Activated CD4-positive, alpha-beta T cell treated with anti-CD3 and anti-CD28 coated beads for 36 hours (primary cell): ENCODE measurements around the gene TMEM266. TPM values are rescaled to one million over a fixed set of nuclear protein-coding genes. Genes with fewer than 3 reads are reported as not detected.
"Not testable (repeated sequence)": the region's sequence is repeated elsewhere in the genome, so short reads cannot be mapped to it uniquely, and the experiment has no call there.

Experiments
- ATAC-seq: fragments of 200-7000 bp; cut with Tn5 transposase; one replicate; pipeline ENCODE4 v1.10.0; 2021; ENCODE audit warnings: mild to moderate bottlenecking, moderate library complexity
- CTCF ChIA-PET: fragments of 350-600 bp; sonication (Branson Sonifier 250); formaldehyde crosslinking; loops from one replicate; lab custom pipeline; 2021; ENCODE audit warnings: antibody characterized with exemption; lab: Charles Lee
- POLR2A ChIA-PET: fragments of 350-600 bp; sonication (Branson Sonifier 250); formaldehyde crosslinking; loops from one replicate; lab custom pipeline; 2021; ENCODE audit warnings: antibody characterized with exemption, inconsistent platforms; lab: Charles Lee
- DNase-seq: peaks from one replicate; pipeline ENCODE4 v3.0.0-alpha.2; 2020
- H3K27ac Mint-ChIP-seq: one replicate; pipeline ENCODE4 v1.8.0; 2021; ENCODE audit warnings: mixed read lengths
- H3K27me3 Mint-ChIP-seq: one replicate; pipeline ENCODE4 v1.8.0; 2021; ENCODE audit warnings: mixed read lengths
- H3K36me3 Mint-ChIP-seq: one replicate; pipeline ENCODE4 v1.8.0; 2021; ENCODE audit warnings: low read depth, mixed read lengths
- H3K4me1 Mint-ChIP-seq: one replicate; pipeline ENCODE4 v1.8.0; 2021; ENCODE audit warnings: mixed read lengths
- H3K4me3 Mint-ChIP-seq: one replicate; pipeline ENCODE4 v1.8.0; 2021; ENCODE audit warnings: mild to moderate bottlenecking, moderate library complexity, mixed read lengths
- H3K9me3 Mint-ChIP-seq: one replicate; pipeline ENCODE4 v1.8.0; 2021; ENCODE audit warnings: low read depth, mixed read lengths
- intact Hi-C, 2 experiments: fragments of 100-400 bp; cut with DNase I in 1 of 2; cut with micrococcal nuclease in 1 of 2; formaldehyde crosslinking; loops; one replicate each; pipeline versions ENCODE4 v1.14.2 to v1.15.1; 2022 to 2024; cut with DNase I, micrococcal nuclease
- total RNA-seq, 2 experiments: library from RNA; stranded (reverse); gene quantifications; one replicate each; pipeline ENCODE4 v1.2.3, GENCODE V29; 2021

TMEM266 gene
- total RNA-seq = not detected

GRCh38 chr15:76059320-76060117, at the start of gene TMEM266:
TMEM266 (plus strand) TSS chr15:76059985; CDS start chr15:76134264, 74,279 bp downstream.
- Mint-ChIP-seq H3K9me3 (no peaks in the 10 kb centered on the region), H3K27ac (no peak within 1 kb of the TSS), H3K4me3 (peak within 1 kb of the TSS; percentile 59), H3K4me1 (peaks cover 23% of the 10 kb centered on the region), H3K36me3 (no peaks in the 10 kb centered on the region), H3K27me3 (peaks cover 46% of the 10 kb centered on the region)
- POLR2A ChIA-PET = interaction anchor here (0.6 to 0.7 kb wide), 2 partner anchors 11 to 223 kb away, joined by 3 to 5 read pairs; no protein-coding TSS in a partner anchor
- intact Hi-C loops = loop anchor here (5.0 kb wide), 3 partner anchors 93 to 332 kb away; no protein-coding TSS in a partner anchor
- ATAC-seq = peak; percentile 40
- peak; percentile 55 for DNase-seq
- CTCF ChIA-PET = interaction anchor here (0.6 to 11.1 kb wide), 14 partner anchors 10 to 125 kb away, joined by 3 to 168 read pairs (median 4); no protein-coding TSS in a partner anchor

- peaks cover 6% of the 10 kb centered on the region for H3K4me1 Mint-ChIP-seq
- H3K4me3 Mint-ChIP-seq = no peak overlapping the region
- H3K27me3 Mint-ChIP-seq = peaks cover 24% of the 10 kb centered on the region
- ChIA-PET POLR2A (no interaction called here), CTCF (interaction anchor here (1.2 kb wide), 1 partner anchor 12 kb away, joined by 3 read pairs; no protein-coding TSS in a partner anchor)
- DNase-seq (no peak), ATAC-seq (no peak)
- intact Hi-C loops = no loop called here
- no peak overlapping the region for H3K27ac Mint-ChIP-seq
- H3K9me3 Mint-ChIP-seq = no peaks in the 10 kb centered on the region
- no peaks in the 10 kb centered on the region for H3K36me3 Mint-ChIP-seq
Measured at GRCh38 chr15:76010613-76011012, 49.2 kb upstream of the TMEM266 start.

- peaks cover 27% of the 10 kb centered on the region for H3K27me3 Mint-ChIP-seq
- H3K27ac Mint-ChIP-seq = no peak within 1 kb of the TSS
- H3K9me3 Mint-ChIP-seq = peaks cover 6% of the 10 kb centered on the region
- DNase-seq = no peak
- peaks cover 6% of the 10 kb centered on the region for H3K4me1 Mint-ChIP-seq
- no peak for ATAC-seq
- POLR2A ChIA-PET = no interaction called here
- CTCF ChIA-PET = interaction anchor here (0.5 to 1.0 kb wide), 2 partner anchors 31 to 104 kb away, joined by 3 read pairs; no protein-coding TSS in a partner anchor
- intact Hi-C loops = no loop called here
- H3K4me3 Mint-ChIP-seq = no peak within 1 kb of the TSS
- peaks cover 4% of the 10 kb centered on the region for H3K36me3 Mint-ChIP-seq
Measured at GRCh38 chr15:76011627-76012551, 47.9 kb upstream of the TMEM266 start, which contains the start of gene NRG4. NRG4 (minus strand) TSS chr15:76012424; CDS start chr15:76011230, 1,194 bp downstream.

GRCh38 chr15:76013470-76013869, 46.3 kb upstream of the TMEM266 start:
- H3K36me3 Mint-ChIP-seq, intact Hi-C loops, CTCF ChIA-PET, ATAC-seq, POLR2A ChIA-PET, H3K27ac Mint-ChIP-seq, H3K4me3 Mint-ChIP-seq, H3K4me1 Mint-ChIP-seq, DNase-seq: not testable (repeated sequence)
- peaks cover 12% of the 10 kb centered on the region for H3K9me3 Mint-ChIP-seq
- H3K27me3 Mint-ChIP-seq = peaks cover 36% of the 10 kb centered on the region

- ATAC-seq = no peak
- no peaks in the 10 kb centered on the region for H3K36me3 Mint-ChIP-seq
- POLR2A ChIA-PET = no interaction called here
Measured at GRCh38 chr15:76024021-76024768, 35.6 kb upstream of the TMEM266 start.

GRCh38 chr15:76032046-76032445, 27.7 kb upstream of the TMEM266 start:
- ChIA-PET CTCF (no interaction called here), POLR2A (no interaction called here)
- peaks cover 2% of the 10 kb centered on the region for H3K27me3 Mint-ChIP-seq
- ATAC-seq (no peak), DNase-seq (no peak)
- no peaks in the 10 kb centered on the region for H3K4me1 Mint-ChIP-seq
- no peaks in the 10 kb centered on the region for H3K9me3 Mint-ChIP-seq
- intact Hi-C loops = no loop called here
- H3K27ac Mint-ChIP-seq = no peak overlapping the region
- H3K36me3 Mint-ChIP-seq = no peaks in the 10 kb centered on the region
- no peak overlapping the region for H3K4me3 Mint-ChIP-seq

More at GRCh38 chr15:76024021-76024768, 35.6 kb upstream of the TMEM266 start:
- Mint-ChIP-seq H3K27me3 (peaks cover 11% of the 10 kb centered on the region), H3K27ac (no peak overlapping the region), H3K4me3 (no peak overlapping the region), H3K9me3 (peaks cover 14% of the 10 kb centered on the region), H3K4me1 (no peaks in the 10 kb centered on the region)
- intact Hi-C loops = no loop called here
- CTCF ChIA-PET = interaction anchor here (1.5 kb wide), 1 partner anchor 32 kb away, joined by 5 read pairs; no protein-coding TSS in a partner anchor
- no peak for DNase-seq

- H3K36me3 Mint-ChIP-seq = no peaks in the 10 kb centered on the region
Measured at GRCh38 chr15:76033438-76033837, 26.3 kb upstream of the TMEM266 start.

GRCh38 chr15:76034111-76034510, 25.7 kb upstream of the TMEM266 start:
- DNase-seq (no peak), ATAC-seq (no peak)
- H3K27ac Mint-ChIP-seq = no peak overlapping the region
- ChIA-PET POLR2A (no interaction called here), CTCF (interaction anchor here (2.1 kb wide), 1 partner anchor 105 kb away, joined by 8 read pairs; no protein-coding TSS in a partner anchor)
- H3K4me1 Mint-ChIP-seq = no peaks in the 10 kb centered on the region
- intact Hi-C loops = no loop called here
- no peaks in the 10 kb centered on the region for H3K36me3 Mint-ChIP-seq
- peaks cover 3% of the 10 kb centered on the region for H3K27me3 Mint-ChIP-seq
- no peaks in the 10 kb centered on the region for H3K9me3 Mint-ChIP-seq
- H3K4me3 Mint-ChIP-seq = no peak overlapping the region

More at GRCh38 chr15:76033438-76033837, 26.3 kb upstream of the TMEM266 start:
- Mint-ChIP-seq H3K4me1 (no peaks in the 10 kb centered on the region), H3K9me3 (no peaks in the 10 kb centered on the region), H3K27ac (no peak overlapping the region), H3K27me3 (peaks cover 2% of the 10 kb centered on the region), H3K4me3 (no peak overlapping the region)
- ATAC-seq (no peak), DNase-seq (no peak)
- CTCF ChIA-PET = interaction anchor here (0.7 to 2.1 kb wide), 2 partner anchors 10 to 106 kb away, joined by 3 to 8 read pairs; no protein-coding TSS in a partner anchor
- intact Hi-C loops = no loop called here
- POLR2A ChIA-PET = no interaction called here

- no peak overlapping the region for H3K4me3 Mint-ChIP-seq
- no peaks in the 10 kb centered on the region for H3K36me3 Mint-ChIP-seq
- H3K4me1 Mint-ChIP-seq = no peaks in the 10 kb centered on the region
- intact Hi-C loops = no loop called here
- no peak for ATAC-seq
- H3K27ac Mint-ChIP-seq = no peak overlapping the region
- peaks cover 4% of the 10 kb centered on the region for H3K9me3 Mint-ChIP-seq
- ChIA-PET CTCF (interaction anchor here (0.7 to 1.4 kb wide), 3 partner anchors 21 to 36 kb away, joined by 3 to 4 read pairs (median 4); no protein-coding TSS in a partner anchor), POLR2A (no interaction called here)
- DNase-seq = no peak
- H3K27me3 Mint-ChIP-seq = peaks cover 11% of the 10 kb centered on the region
Measured at GRCh38 chr15:76035593-76035992, 24.2 kb upstream of the TMEM266 start.

- intact Hi-C loops = no loop called here
- Mint-ChIP-seq H3K4me3 (no peak overlapping the region), H3K4me1 (no peaks in the 10 kb centered on the region), H3K9me3 (peaks cover 21% of the 10 kb centered on the region), H3K27me3 (peaks cover 28% of the 10 kb centered on the region), H3K36me3 (peaks cover 6% of the 10 kb centered on the region), H3K27ac (no peak overlapping the region)
- CTCF ChIA-PET = interaction anchor here (1.0 to 1.4 kb wide), 2 partner anchors 19 to 101 kb away, joined by 3 to 4 read pairs; no protein-coding TSS in a partner anchor
- DNase-seq (no peak), ATAC-seq (no peak)
- POLR2A ChIA-PET = no interaction called here
Measured at GRCh38 chr15:76038512-76038911, 21.3 kb upstream of the TMEM266 start.
